ENCODE measurements around the gene TRIM38. TPM values are rescaled to one million over a fixed set of nuclear protein-coding genes. Genes with fewer than 3 reads are reported as not detected.

TRIM38 gene
- total RNA-seq, 1 experiment from 2014 or later = 15.7 TPM

- DNase-seq (ENCODE audit: low read depth, low spot score) = no peak
- in situ Hi-C loops (cut with HindIII; ENCODE audit: low pct_unique_long_range_greater_than_20kb, low sequenced_read_pairs) = no loop called here
Observed at GRCh38 chr6:26029857-26030653, 67.5 kb downstream of the TRIM38 start.

- in situ Hi-C loops (cut with HindIII; ENCODE audit: low pct_unique_long_range_greater_than_20kb, low sequenced_read_pairs) = no loop called here
- DNase-seq (ENCODE audit: low read depth, low spot score) = no peak
Observed at GRCh38 chr6:26030716-26031115, 68.1 kb downstream of the TRIM38 start.

DNA sequence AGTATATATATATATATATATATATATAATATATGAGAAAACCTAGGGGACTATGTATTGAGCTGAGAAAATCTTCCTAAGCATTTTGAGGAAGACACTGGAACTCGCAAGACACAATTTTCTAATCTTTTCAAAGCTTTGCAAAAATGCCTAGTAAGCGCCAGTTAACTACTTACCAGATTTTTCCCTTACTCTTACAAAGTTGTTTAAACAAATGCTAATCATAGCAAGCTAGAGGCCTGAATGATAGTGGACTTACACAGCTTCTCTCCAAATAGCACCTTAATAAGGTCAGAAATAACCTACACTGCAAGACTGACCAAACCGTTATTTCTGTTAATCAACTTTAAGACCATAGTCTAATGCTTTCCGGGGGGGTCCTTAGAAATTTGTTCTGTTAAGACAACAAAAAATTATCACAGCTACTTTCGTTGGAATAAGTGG, 68.6 kb downstream of the TRIM38 start:
- peak; percentile 53 for DNase-seq (ENCODE audit: low read depth, low spot score)
- in situ Hi-C loops (cut with HindIII; ENCODE audit: low pct_unique_long_range_greater_than_20kb, low sequenced_read_pairs) = no loop called here

GRCh38 chr6:26031595-26032339, 69.2 kb downstream of the TRIM38 start:
- peak; percentile 100 for DNase-seq (ENCODE audit: low read depth, low spot score)
- in situ Hi-C loops (cut with HindIII; ENCODE audit: low pct_unique_long_range_greater_than_20kb, low sequenced_read_pairs) = no loop called here

DNA sequence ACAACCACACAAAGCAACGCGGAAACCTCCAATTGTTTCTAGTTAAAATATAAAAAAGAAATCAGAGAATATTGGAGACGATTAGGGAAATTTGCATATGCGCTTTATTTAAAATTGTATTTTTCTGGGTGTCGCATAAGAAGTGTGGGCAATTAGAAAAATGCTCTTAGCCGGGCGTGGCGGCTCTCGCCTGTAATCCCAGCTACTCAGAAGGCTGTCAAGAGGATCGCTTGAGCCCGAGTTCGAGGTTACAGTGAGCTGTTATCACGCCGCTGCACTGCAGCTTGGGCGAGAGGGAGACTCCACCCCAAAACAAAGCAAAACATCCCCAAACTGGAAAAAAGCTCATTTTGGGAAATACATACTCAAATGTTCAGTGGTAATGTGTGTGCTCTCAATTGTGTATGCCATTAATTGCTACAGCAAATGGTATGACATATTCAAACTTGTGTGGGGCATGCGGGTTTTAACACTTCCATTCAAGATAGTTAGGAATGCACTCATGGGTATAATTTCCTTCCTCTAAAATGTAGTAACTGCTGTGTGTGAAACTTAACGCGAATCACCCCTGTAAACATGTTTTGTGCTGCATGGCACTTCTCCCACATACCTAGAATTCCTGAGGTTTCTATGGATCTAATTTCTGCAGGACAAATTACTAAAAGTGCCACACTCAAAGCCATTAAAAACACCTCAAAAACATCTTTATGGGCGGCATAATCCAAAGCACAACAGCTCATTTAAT, 69.9 kb downstream of the TRIM38 start:
- in situ Hi-C loops (cut with HindIII; ENCODE audit: low pct_unique_long_range_greater_than_20kb, low sequenced_read_pairs) = no loop called here
- peak; percentile 61 for DNase-seq (ENCODE audit: low read depth, low spot score)

DNA sequence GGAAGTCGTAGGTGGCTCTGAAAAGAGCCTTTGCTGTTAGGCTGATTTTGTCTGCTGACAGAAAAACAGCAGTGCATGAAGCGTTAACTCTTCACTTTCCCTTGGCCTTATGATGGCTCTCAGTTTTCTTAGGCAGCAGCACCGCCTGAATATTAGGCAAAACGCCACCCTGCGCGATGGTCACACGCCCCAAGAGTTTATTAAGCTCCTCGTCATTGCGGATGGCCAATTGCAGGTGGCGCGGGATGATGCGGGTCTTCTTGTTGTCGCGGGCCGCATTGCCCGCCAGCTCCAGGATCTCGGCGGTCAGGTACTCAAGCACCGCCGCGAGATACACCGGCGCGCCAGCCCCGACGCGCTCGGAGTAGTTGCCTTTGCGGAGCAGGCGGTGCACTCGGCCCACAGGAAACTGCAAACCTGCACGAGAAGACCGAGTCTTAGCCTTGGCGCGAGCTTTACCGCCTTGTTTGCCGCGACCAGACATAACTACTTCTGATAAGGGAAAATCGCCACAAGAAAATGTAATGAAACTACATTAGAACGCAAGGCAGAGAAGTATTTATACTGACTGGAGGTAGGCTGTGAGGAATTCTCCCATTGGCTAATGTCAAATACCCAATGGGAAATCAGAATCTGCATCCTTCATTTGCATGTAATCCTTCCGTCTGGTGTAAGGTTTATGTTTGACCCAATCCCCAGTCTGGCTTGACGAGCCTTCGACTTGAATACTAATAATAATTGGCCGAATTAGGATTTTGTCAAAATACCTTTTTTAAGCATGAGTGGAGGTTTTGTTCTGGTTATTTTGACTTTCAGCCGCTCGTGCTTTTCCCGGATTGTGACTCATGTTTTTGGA, 70.7 kb downstream of the TRIM38 start:
- DNase-seq (ENCODE audit: low read depth, low spot score) = peak; percentile 99
- in situ Hi-C loops (cut with HindIII; ENCODE audit: low pct_unique_long_range_greater_than_20kb, low sequenced_read_pairs) = no loop called here

DNA sequence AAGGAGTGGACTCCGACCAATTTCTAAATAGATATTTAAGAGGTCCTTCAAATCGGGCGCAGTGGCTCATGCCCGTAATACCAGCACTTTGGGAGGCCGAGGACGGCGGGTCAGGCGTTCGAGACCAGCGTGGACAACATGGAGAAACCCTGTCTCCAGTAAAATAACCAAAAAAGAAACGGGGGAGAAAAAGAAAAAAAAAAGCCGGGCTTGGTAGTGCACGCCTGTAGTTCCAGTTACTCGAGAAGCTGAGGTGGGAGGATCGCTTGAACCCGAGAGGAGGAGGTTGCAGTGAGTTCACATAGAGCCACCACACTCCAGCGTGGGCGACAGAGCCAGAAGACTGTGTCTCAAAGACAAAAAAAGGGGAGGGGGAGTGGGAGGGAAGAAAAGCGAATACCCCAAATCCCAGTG, 71.3 kb downstream of the TRIM38 start:
- in situ Hi-C loops (cut with HindIII; ENCODE audit: low pct_unique_long_range_greater_than_20kb, low sequenced_read_pairs) = no loop called here

GRCh38 chr6:26034905-26035304, 72.3 kb downstream of the TRIM38 start:
- no peak for DNase-seq (ENCODE audit: low read depth, low spot score)
- in situ Hi-C loops (cut with HindIII; ENCODE audit: low pct_unique_long_range_greater_than_20kb, low sequenced_read_pairs) = no loop called here

More for the DNA sequence above, 71.3 kb downstream of the TRIM38 start:
- DNase-seq (ENCODE audit: low read depth, low spot score) = no peak

Small RNA genes within 50 kb of the gene (small RNA-seq; reads per million reads assigned to genes)
- gene HIST1H1PS2 = 0 reads per million in 2 experiments

Other genes starting within 250 kb of the TRIM38 start
- gene SLC17A4, start 208.1 kb upstream of the TRIM38 start, total RNA-seq (2014; rRNA removed; shearing (Covaris generic)) = not detected in 2 replicates
- not detected in 2 replicates for gene SLC17A1, start 130.8 kb upstream of the TRIM38 start, total RNA-seq (2014; rRNA removed; shearing (Covaris generic))
- gene SLC17A3, start 88.6 kb upstream of the TRIM38 start, total RNA-seq (2014; rRNA removed; shearing (Covaris generic)) = not detected in 2 replicates
- gene SLC17A2, start 32.1 kb upstream of the TRIM38 start, total RNA-seq (2014; rRNA removed; shearing (Covaris generic)) = not detected in 2 replicates
- gene HFE, start 124.6 kb downstream of the TRIM38 start, total RNA-seq (2014; rRNA removed; shearing (Covaris generic)) = 15.8 and 16.1 TPM in 2 replicates

Measured in SK-MEL-5 (cell line).